NCI-H2196 treated with DMSO at 0.1 percent for 48 hours (cell line): ENCODE data around the gene CASP3.

ENCODE experiments used
- DNase-seq: peaks from one replicate; lab custom pipeline; 2025; ENCODE audit not compliant: unreplicated experiment; lab: John Stamatoyannopoulos, UW

The CASP3 gene

DNA sequence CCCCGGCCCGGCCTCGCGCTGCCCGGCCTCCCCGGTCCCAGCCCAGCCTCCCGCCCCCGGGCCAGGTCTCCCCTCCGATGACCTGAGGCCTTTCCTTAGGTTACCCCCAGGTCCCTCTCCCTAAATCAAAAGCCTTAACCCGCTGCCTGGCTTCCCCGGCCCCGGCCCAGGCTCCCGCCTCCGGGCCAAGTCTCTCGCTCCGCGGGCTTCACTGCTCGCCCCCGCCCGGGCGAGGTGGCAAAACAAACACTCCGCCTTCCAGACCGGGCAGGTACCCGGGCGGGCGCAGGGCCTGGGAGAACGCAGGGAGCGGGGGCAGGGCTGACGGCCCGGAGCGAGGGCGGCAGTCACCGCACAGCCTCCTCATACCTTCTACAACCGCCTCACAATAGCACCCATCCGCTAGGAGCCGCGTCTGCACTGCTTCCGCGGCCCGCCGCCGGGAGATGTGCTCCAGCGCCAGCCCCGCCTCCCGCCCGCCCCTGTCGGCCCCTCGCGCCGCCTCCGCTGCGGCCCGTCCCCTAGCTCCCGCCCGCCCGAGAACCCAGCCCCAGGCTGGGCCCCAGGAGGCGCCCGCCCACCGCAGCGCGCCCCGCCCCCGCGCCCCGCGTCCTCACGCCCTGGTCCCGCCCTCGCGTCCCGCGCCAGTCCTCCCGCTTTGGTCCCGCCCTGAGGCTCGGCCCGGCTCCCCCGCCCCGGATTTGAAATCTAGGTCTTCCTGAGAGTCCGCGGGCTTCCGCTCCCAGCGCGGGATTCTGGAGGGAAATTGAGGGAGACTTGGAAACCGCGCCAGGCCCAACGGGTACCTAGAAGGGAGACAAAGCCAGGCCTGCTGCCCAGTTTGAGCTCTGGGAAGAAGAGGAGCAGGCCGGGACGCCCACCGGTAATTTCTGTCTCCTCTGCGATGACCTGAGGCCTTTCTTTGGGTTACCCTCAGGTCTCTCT, at the start of gene CASP3, which contains the start of gene PRIMPOL:
Gene CASP3 (minus strand): TSS at position 422 of the 945 bp plus-strand sequence. CDS start 10,994 bp downstream, outside the sequence.
Gene PRIMPOL (plus strand): TSS at position 713 of the 945 bp plus-strand sequence. CDS start 7,403 bp downstream, outside the sequence.
- DNase-seq = peak; percentile 84

- DNase-seq = no peak
These were observed 48.7 kb upstream of the CASP3 start for GRCh38 chr4:184697956-184698355.

- no peak for DNase-seq
These were observed 46.1 kb upstream of the CASP3 start for GRCh38 chr4:184695178-184695896.

GRCh38 chr4:184694412-184694956, 45.2 kb upstream of the CASP3 start:
- no peak for DNase-seq

DNA sequence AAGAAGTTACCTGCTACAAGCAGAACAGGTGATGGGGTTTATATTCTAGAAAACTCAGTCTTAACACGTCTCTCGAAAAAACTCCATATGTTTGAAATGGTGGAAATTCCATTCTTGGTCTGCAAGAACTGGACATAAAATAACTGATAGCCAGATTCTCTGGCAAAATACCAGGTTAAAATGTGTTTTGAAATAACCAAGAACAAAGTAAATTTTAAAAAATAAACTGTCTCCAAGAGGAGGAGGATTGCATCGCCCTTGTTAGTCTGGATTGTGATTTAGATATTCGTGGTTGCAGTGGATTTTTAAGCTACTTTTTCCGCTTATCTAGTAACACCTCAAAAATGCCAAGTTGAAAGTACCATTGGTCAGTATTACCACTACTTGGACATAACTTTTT, 43.8 kb upstream of the CASP3 start:
- no peak for DNase-seq

DNA sequence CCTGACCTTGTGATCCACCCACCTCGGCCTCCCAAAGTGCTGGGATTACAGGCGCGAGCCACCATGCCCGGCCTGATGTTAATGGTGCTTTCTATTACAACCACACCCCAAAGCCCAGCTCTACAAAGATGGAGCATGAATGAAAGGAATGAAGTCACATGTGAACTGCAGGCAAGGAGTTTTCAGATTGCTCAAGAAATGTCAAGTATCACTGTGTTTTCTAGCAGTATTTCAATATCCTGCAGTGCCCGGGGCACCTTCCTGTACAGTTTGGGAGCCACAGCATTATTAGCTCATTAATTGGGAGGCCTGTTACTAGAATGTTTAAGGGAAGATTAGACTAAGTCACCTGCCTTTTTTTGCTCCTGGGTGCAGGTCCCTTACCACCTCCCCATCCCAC, 40.4 kb upstream of the CASP3 start:
- DNase-seq = no peak

DNA sequence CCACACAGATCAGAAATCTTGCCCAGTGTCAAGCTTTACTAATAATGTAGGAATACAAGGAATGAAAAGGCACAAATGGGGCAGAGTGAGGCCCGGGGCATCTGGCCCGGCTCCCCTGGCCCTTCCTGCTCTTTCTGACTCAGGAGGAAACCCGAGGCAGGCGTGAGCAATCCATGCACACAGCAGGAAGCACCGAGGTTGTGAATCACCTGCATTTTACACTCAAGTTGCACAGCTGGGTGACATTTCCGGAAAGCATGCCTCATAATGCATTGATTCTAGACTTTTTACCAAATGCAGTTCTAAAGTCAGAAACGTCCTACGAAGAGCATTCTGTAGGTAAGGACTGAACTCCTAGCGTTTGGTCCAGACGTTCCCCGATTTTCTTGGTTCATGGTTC, 39.2 kb upstream of the CASP3 start:
- DNase-seq = no peak

DNA sequence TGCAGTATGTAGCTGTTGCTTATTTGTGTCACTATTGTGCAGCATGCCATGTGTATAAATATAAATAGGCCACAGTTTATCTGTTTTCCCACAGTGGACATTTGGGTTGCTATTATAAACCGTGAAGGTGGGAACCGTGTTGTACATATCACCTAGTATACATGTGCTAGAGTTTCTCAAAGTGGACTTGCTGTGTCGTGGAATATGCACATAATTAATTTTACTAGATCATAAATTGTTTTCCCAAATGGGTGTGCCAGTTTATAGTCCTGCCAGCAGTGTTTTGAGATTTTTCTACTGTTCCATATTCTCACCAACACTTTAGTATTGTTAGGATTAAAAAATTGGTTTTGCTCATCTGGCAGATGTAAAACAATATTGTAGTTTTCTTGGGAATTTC, 38.8 kb upstream of the CASP3 start:
- no peak for DNase-seq

DNA sequence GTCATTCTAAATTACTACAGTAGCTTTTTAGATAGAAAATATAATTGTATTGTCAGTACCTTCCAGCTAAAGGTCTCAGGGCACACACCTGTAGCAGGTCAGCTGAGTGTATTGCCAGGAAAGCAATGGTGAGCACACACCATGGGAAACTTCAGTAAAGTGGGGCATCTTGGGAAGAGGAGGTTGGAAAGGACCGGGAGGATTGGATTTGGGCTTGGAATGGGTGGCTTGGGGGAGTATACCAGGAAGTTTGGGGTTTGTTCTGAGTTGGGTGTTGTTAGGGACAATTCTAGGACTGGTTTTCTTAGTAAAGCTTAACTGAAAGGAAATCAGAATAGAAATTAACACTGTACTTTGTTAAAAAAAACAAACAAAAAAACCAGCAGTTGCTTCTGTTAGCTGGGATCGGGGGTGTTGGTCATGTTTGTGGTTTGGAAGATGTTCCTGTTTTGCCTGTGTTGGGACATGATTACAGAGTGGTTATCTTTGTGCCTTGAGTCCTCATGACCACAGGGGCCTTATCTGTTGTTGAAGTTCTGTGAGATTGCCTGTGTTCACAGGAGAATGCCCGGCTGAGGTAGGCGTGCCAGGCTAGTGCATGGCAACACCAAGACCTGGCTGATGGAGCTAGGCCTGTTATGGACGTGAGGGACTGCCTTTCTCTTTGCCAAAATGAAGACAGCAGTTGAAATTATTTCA, 35.4 kb upstream of the CASP3 start:
- no peak for DNase-seq

DNA sequence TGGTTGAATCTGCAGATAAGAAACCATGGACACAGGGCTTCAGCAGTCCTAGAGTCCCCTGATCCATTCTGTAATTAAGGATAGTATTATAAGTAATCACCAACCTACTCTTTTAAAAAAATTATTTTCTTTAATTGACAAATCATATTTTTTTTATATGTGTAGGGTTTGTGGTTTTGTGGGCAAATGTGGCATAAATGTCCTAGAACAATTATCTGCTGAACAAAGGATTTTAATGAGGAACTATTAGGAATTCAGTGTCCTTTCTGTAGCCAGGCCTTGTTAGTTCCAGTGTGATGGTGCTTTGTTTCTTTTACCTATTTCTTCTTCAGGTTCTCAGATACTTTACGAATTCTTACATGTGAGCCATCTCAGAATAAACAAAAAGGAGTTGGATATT, 32.7 kb upstream of the CASP3 start:
- no peak for DNase-seq

GRCh38 chr4:184680698-184681097, 31.5 kb upstream of the CASP3 start:
- no peak for DNase-seq

GRCh38 chr4:184675821-184676492, 26.7 kb upstream of the CASP3 start:
- no peak for DNase-seq

DNA sequence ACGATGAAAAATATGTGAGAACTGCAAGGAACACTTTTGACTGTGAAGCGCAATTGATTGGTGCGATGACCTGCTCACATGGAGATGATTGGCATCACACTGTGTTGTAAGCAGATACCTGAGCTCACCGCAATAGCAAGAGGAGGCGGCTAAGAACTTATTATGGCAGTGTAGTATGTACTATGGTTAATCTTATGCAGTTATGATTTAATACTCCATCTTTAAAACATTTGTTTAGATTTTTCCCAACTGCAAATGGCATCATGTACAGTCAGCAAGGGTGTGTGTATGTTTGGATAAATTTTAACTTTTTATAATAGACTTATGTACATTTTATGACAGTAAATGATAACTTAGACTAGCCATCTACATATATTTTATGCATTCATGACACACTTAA, 25.8 kb upstream of the CASP3 start:
- no peak for DNase-seq

- DNase-seq = no peak
These were observed 24.8 kb upstream of the CASP3 start for GRCh38 chr4:184674011-184674410.

DNA sequence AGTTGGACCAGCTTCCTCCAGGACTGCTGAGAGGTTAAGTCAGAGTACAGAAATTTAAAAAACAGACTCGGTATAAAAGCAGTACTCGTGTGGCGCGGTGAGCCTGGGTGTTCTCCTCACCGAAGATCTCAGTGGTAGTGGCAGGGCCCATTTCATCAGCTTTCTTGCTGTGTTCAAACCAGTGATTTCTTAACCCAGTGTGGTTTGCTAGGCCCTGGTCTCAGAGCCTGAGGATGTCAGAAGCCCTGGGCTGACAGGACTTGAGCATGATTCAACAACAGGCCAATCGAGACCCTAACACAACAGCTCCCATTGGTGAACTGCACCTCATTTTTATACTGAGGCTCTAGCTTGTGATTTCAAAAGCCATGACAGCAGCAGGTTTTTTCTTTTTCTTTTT, 23.5 kb upstream of the CASP3 start:
- DNase-seq = no peak

- DNase-seq = no peak
These were observed 21.9 kb upstream of the CASP3 start for GRCh38 chr4:184671101-184671500.

- DNase-seq = no peak
These were observed 20.0 kb upstream of the CASP3 start for GRCh38 chr4:184669251-184669650.

DNA sequence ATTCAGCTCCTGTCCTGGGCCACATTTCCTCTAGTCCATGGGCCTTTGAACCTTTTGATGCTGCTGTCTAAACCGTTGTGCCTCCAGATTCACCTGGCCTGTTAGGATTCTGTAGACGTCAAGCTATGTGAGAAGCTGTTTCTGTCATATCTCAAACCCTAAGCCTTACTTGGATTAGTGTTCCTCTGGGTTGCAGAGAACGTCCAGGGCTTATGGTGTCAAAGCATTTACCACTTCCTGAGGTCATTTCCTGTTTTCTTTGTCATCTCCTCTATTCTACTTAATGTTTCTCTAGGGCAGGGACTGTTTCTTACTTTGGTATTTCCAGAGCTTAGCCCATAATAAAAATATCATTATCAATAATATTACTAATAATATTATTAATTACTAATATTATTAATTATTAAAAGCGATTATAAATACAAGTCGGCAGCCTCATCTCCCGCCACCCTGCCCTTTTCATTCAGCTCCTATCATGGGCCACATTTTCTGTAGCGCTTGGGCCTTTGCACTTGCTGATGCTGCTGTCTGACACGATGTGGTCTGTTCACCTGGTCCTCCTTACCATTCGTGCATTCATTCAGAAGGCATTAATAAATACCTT, 19.4 kb upstream of the CASP3 start:
- no peak for DNase-seq

DNA sequence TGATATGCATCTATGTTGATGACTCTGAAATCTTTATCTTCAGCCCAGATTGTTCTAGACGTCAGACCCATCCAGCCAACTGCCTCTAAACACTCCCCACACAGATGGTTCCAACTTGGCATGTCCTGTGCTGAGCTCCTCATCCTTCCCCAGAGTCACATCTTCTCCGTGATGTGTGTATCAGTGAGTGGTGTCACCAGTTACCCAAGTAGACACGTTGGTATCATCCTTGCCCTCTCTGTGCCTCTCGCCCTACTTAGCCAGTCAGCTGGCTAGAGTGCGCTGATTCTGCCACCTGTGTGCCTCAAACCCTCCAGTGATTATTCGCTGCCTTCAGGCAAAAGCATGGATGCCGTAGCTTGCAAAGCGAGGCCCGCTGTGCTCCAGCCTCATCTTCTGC, 18.8 kb upstream of the CASP3 start:
- no peak for DNase-seq

DNA sequence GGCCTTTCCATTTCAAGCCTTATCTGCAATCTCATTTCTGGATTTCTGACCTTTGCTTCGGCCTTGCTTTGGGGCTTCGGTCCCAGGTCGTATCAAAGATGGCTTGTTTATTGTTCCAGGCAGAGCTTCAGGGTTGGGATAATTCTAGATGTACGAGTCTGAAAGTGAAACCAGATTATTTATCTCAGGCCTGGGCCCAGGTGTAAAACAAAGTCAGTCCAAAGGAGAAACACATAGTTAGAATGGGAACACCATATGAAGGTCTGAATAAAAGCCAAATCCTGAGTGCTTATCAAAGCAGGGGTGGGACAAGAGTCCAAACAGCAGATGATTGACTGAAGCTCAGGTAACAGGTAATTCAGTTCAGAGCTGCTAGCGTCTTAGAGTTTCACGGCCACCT, 17.4 kb upstream of the CASP3 start:
- no peak for DNase-seq
